Left lung (tissue), 10 donors: ENCODE measurements around the gene SNRPB2. TPM values are rescaled to one million over a fixed set of nuclear protein-coding genes. Genes with fewer than 3 reads are reported as not detected.

Experiments
- ATAC-seq: fragments of 200-7000 bp; cut with Tn5 transposase; one replicate; pipeline ENCODE4 v1.9.1; 2020; ENCODE audit warnings: moderate library complexity
- DNase-seq, 4 donors: peaks; one replicate each; pipeline ENCODE4 v3.0.0-alpha.2; 2013 to 2020
- H3K27ac ChIP-seq, 2 donors: fragments of 200-600 bp; sonication (generic) in 1 of 2; one replicate each; pipeline versions ENCODE4 v1.5.0 to v1.8.0; 2020 to 2021
- H3K27me3 ChIP-seq, 2 donors: fragments of 200-600 bp; sonication (generic) in 1 of 2; one replicate each; pipeline versions ENCODE4 v1.5.0 to v1.8.0; 2020 to 2021
- H3K36me3 ChIP-seq, 2 donors: fragments of 200-600 bp; sonication (generic) in 1 of 2; one replicate each; pipeline versions ENCODE4 v1.5.0 to v1.8.0; 2020 to 2021
- H3K4me1 ChIP-seq, 2 donors: fragments of 200-600 bp; one replicate each; pipeline ENCODE4 v1.8.0; 2021
- H3K4me3 ChIP-seq, 2 donors: fragments of 200-600 bp; sonication (generic) in 1 of 2; one replicate each; pipeline versions ENCODE4 v1.5.0 to v1.8.0; 2020 to 2021; ENCODE audit warnings: mild to moderate bottlenecking in 1 of 2
- H3K9me3 ChIP-seq, 2 donors: fragments of 200-600 bp; sonication (generic) in 1 of 2; one replicate each; pipeline versions ENCODE4 v1.5.0 to v1.8.0; 2020 to 2021
- intact Hi-C, 2 donors: fragments of 100-400 bp; cut with DNase I; formaldehyde crosslinking; loops; one replicate each; pipeline versions ENCODE4 v1.11.2 to v1.14.2; 2022
- polyA plus RNA-seq, 6 donors: library from polyadenylated mRNA; unstranded; fragments of 120-200 nt; gene quantifications; one replicate each; pipeline ENCODE4 v1.2.1, GENCODE V29; 2013; ENCODE audit not compliant: insufficient read length in 6 of 6
- total RNA-seq, 2 donors: library from RNA; stranded (reverse); fragmentation: NEBNext Ultra II Directional; extraction: Animal tissue kit (Norgen Biotek cat#: 25700); gene quantifications; one replicate each; pipeline ENCODE4 v1.2.1, GENCODE V29; 2021
- TF ChIP-seq, protein P1 (sequence below), 2 donors: fragments of 200-600 bp; sonication (generic) in 1 of 2; IDR thresholded peaks; one replicate each; pipeline versions ENCODE4 v1.5.0 to v1.8.0; 2021; ENCODE audit warnings: antibody characterized with exemption in 2 of 2
- donor health status: DM: no; HTN: yes; CAD: no.
- donor health status: DM: no; HTN: no; CAD: no.

SNRPB2 gene
- total and polyA plus RNA-seq, 8 donors: 36.7 to 93.3 (median 90.9) TPM

DNA sequence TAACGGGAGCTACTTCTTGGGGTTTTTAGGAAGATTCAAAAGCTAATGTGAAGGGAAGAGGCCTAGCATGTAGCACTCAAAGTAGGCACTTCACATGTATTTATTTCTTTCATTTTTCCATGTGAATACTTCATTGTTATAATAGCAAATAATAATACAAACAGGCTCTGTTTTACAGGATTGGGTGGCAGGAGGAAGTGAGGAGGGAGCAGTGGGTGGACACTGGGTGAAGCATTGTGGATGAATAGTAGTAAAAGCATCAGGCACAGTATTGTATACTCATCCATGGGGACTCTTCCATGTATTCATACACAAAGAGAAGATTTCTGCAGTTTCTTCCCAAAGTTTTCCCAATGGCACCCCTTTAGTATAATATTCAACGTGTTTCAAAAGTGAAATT, 38.4 kb upstream of the SNRPB2 start:
- no peaks in the 10 kb centered on the region for H3K27me3 ChIP-seq

DNA sequence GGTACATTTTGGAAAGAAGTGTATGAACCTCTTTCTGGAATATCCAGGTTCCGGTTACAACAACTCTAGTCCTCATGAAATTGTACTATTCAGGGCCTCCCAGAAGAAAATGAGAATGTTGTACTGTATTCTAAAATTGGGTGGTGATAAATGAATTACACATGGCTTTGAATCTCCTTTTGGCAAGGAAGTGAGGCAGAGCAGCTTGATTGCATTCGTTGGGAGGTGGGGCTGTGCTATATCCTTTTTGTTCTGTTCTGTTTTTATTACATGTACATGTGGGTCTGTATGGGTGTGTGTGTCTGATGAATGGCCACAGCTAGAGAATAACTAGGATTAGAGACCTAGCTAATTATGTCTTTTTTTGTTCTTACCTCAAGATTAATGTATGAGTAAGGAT, 37.8 kb upstream of the SNRPB2 start:
- H3K4me1 ChIP-seq: no peaks in the 10 kb centered on the region
- no peaks in the 10 kb centered on the region for H3K9me3 ChIP-seq
- no peaks in the 10 kb centered on the region for H3K27me3 ChIP-seq
- intact Hi-C loops: no loop called here
- no peak overlapping the region for H3K4me3 ChIP-seq
- H3K36me3 ChIP-seq: no peaks in the 10 kb centered on the region
- TF ChIP-seq, protein P1, sequence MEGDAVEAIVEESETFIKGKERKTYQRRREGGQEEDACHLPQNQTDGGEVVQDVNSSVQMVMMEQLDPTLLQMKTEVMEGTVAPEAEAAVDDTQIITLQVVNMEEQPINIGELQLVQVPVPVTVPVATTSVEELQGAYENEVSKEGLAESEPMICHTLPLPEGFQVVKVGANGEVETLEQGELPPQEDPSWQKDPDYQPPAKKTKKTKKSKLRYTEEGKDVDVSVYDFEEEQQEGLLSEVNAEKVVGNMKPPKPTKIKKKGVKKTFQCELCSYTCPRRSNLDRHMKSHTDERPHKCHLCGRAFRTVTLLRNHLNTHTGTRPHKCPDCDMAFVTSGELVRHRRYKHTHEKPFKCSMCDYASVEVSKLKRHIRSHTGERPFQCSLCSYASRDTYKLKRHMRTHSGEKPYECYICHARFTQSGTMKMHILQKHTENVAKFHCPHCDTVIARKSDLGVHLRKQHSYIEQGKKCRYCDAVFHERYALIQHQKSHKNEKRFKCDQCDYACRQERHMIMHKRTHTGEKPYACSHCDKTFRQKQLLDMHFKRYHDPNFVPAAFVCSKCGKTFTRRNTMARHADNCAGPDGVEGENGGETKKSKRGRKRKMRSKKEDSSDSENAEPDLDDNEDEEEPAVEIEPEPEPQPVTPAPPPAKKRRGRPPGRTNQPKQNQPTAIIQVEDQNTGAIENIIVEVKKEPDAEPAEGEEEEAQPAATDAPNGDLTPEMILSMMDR (IDR thresholded peaks at IDR 0.05): no peak
- DNase-seq: no peak
- H3K27ac ChIP-seq: no peak overlapping the region
- no peak for ATAC-seq

More for the DNA sequence above, 38.4 kb upstream of the SNRPB2 start:
- intact Hi-C loops: no loop called here
- H3K4me1 ChIP-seq: no peaks in the 10 kb centered on the region
- H3K27ac ChIP-seq: no peak overlapping the region
- ATAC-seq (no peak), DNase-seq (no peak)
- TF ChIP-seq, protein P1 (IDR thresholded peaks at IDR 0.05): no peak
- no peaks in the 10 kb centered on the region for H3K9me3 ChIP-seq
- H3K36me3 ChIP-seq: no peaks in the 10 kb centered on the region
- no peak overlapping the region for H3K4me3 ChIP-seq

DNA sequence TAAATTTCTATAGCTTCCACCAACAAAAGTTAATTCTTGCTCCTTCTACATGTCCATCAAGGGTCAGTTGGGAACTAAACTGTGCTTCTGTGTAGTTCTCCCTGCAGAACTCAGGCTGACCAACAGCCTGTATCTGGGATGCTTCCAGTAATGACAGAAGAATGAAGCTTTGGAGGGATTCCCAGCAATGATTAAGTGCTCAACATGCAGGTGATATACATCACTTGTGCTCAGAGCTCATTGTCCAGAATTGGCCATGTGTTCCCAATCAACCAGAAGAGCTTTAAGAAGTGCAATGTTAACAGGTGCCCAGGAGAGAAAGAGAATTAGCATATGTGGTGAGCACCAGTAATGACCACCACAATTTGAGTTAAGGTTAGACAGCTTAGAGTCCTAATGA, 37.4 kb upstream of the SNRPB2 start:
- Histone ChIP-seq H3K27ac (no peak overlapping the region), H3K9me3 (no peaks in the 10 kb centered on the region), H3K36me3 (no peaks in the 10 kb centered on the region), H3K4me3 (no peak overlapping the region), H3K27me3 (no peaks in the 10 kb centered on the region), H3K4me1 (no peaks in the 10 kb centered on the region)
- TF ChIP-seq, protein P1 (IDR thresholded peaks at IDR 0.05): no peak
- intact Hi-C loops: no loop called here
- DNase-seq (no peak), ATAC-seq (no peak)

DNA sequence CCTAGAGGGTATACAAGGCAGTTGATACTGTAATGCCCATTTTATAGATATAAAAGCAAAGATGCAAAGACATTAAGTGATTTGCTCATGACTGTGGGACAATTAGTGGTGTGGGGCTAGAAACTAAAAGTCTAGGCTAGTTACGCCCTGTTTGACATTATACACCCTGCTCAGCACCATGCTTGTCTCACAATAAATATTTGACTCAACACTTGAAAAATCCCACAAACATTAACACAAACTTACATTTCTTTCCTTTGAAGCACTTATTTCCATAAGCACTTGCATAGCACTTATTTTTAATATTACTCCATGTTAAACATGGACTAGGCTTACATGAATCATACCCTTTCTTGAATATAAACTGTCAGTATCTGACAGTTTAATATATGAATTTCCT, 36.5 kb upstream of the SNRPB2 start:
- no peak overlapping the region for H3K4me3 ChIP-seq
- H3K36me3 ChIP-seq: no peaks in the 10 kb centered on the region
- H3K9me3 ChIP-seq: no peaks in the 10 kb centered on the region
- no peaks in the 10 kb centered on the region for H3K4me1 ChIP-seq
- TF ChIP-seq, protein P1 (IDR thresholded peaks at IDR 0.05): no peak
- intact Hi-C loops: no loop called here
- ATAC-seq (no peak), DNase-seq (no peak)
- H3K27me3 ChIP-seq: no peaks in the 10 kb centered on the region
- H3K27ac ChIP-seq: no peak overlapping the region

DNA sequence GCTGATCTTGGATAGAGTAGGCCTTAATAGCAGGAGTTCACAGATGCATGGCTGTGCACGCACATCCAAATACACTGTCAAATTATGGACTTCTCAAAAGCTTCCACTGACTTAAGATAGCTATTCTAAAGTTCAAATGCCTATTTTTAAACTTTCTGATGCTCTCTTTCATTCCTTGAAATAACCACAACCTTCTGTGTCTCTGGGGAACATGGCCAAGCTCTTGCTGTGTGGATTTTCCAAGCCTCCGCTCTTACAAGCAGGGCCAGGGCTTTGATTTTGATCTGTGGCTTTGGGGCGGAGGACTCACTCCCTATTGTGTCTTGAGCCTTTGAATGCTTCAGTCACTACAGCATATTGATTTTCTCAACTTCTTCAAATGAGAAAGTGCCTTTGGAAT, 35.7 kb upstream of the SNRPB2 start:
- intact Hi-C loops: no loop called here
- ATAC-seq: no peak
- Histone ChIP-seq H3K27ac (no peak overlapping the region), H3K4me1 (no peaks in the 10 kb centered on the region), H3K9me3 (no peaks in the 10 kb centered on the region), H3K36me3 (no peaks in the 10 kb centered on the region), H3K4me3 (no peak overlapping the region), H3K27me3 (no peaks in the 10 kb centered on the region)
- no peak for DNase-seq
- TF ChIP-seq, protein P1 (IDR thresholded peaks at IDR 0.05): no peak
